H1 (cell line): ENCODE data around the gene SIRT5. TPM values are rescaled to one million over a fixed set of nuclear protein-coding genes. Genes with fewer than 3 reads are reported as not detected.

Source experiments
- CTCF ChIA-PET: fragments of 300-600 bp; sonication (Branson Sonifier 250); formaldehyde crosslinking; loops from one replicate; lab custom pipeline; 2021; ENCODE audit not compliant: partially characterized antibody; lab: Charles Lee
- POLR2A ChIA-PET: fragments of 300-600 bp; sonication (Branson Sonifier 250); formaldehyde crosslinking; loops from one replicate; lab custom pipeline; 2021; ENCODE audit warnings: inconsistent platforms; ENCODE audit not compliant: partially characterized antibody; lab: Charles Lee
- DNase-seq, 2 experiments: peaks; one replicate each; pipeline versions ENCODE4 v3.0.0 to v3.0.0-alpha.2; 2010 to 2022; ENCODE audit warnings: low spot score in 2 of 2, low read depth in 1 of 2, mixed read lengths in 1 of 2
- FAIRE-seq: peaks from 2 replicates; lab custom pipeline; 2011; peaks lifted over from hg19 to GRCh38; lab: Jason Lieb, UNC
- H2AFZ ChIP-seq: 2 replicates; pipeline ENCODE4 v1.8.1; 2012; ENCODE audit warnings: low read length, inconsistent platforms
- H2AK5ac ChIP-seq: 2 replicates; pipeline ENCODE4 v1.6.1; 2013; ENCODE audit warnings: low read depth, low read length
- H2BK120ac ChIP-seq: replicated peaks from 2 replicates; pipeline ENCODE3; 2013; ENCODE audit warnings: low read depth, low read length, inconsistent platforms
- H2BK12ac ChIP-seq: 2 replicates; pipeline ENCODE4 v1.6.1; 2013; ENCODE audit warnings: low read depth, low read length
- H2BK15ac ChIP-seq: 2 replicates; pipeline ENCODE4 v1.6.1; 2013; ENCODE audit warnings: low read length
- H2BK20ac ChIP-seq: 2 replicates; pipeline ENCODE4 v1.6.1; 2013; ENCODE audit warnings: low read length
- H2BK5ac ChIP-seq: 2 replicates; pipeline ENCODE4 v1.6.1; 2013; ENCODE audit warnings: low read depth, low read length
- H3K14ac ChIP-seq: 2 replicates; pipeline ENCODE4 v1.6.1; 2013; ENCODE audit warnings: inconsistent platforms; ENCODE audit not compliant: insufficient read length
- H3K18ac ChIP-seq: 2 replicates; pipeline ENCODE4 v1.6.1; 2013; ENCODE audit warnings: low read length; ENCODE audit errors: extremely low read depth
- H3K23ac ChIP-seq: 2 replicates; pipeline ENCODE4 v1.6.1; 2013; ENCODE audit warnings: inconsistent platforms; ENCODE audit not compliant: insufficient read length
- H3K23me2 ChIP-seq: 2 replicates; pipeline ENCODE4 v1.6.1; 2013; ENCODE audit warnings: low read depth, low read length
- H3K27ac ChIP-seq: 2 replicates; pipeline ENCODE4 v1.6.1; 2011; ENCODE audit warnings: low read depth, low read length, inconsistent platforms
- H3K27me3 ChIP-seq, 4 experiments: replicated peaks in 1 of 4; 1 replicate in 1 of 4; 2 replicates in 3 of 4; pipeline versions ENCODE4 v1.6.1 to v1.8.1; 2011 to 2013; ENCODE audit warnings: low read length in 3 of 4, mild to moderate bottlenecking in 3 of 4, inconsistent platforms in 2 of 4, mixed read lengths in 2 of 4, moderate library complexity in 1 of 4; ENCODE audit not compliant: control insufficient read depth in 3 of 4, insufficient read depth in 3 of 4; ENCODE audit errors: extremely low read depth in 1 of 4
- H3K36me3 ChIP-seq, 4 experiments: 2 replicates each; pipeline versions ENCODE4 v1.6.1 to v1.8.1; 2011 to 2013; ENCODE audit warnings: mild to moderate bottlenecking in 4 of 4, low read length in 3 of 4, moderate library complexity in 2 of 4, control low read depth in 1 of 4, inconsistent platforms in 1 of 4; ENCODE audit not compliant: insufficient read depth in 4 of 4, control insufficient read depth in 2 of 4
- H3K4ac ChIP-seq: replicated peaks from 2 replicates; pipeline ENCODE3; 2013; ENCODE audit warnings: low read length, low read depth, mixed read lengths, inconsistent platforms; ENCODE audit not compliant: insufficient read length
- H3K4me1 ChIP-seq, 4 experiments: replicated peaks in 1 of 4; 1 replicate in 1 of 4; 2 replicates in 3 of 4; pipeline versions ENCODE4 v1.6.1 to v1.8.1; 2011 to 2013; ENCODE audit warnings: low read length in 3 of 4, inconsistent platforms in 2 of 4, mixed read lengths in 1 of 4; ENCODE audit not compliant: insufficient read depth in 4 of 4, control insufficient read depth in 3 of 4
- H3K4me2 ChIP-seq, 2 experiments: 2 replicates each; pipeline versions ENCODE4 v1.6.1 to v1.8.1; 2011 to 2013; ENCODE audit warnings: low read depth in 2 of 2, low read length in 2 of 2, control low read depth in 1 of 2, inconsistent platforms in 1 of 2, mild to moderate bottlenecking in 1 of 2; ENCODE audit not compliant: insufficient read depth in 1 of 2
- H3K4me3 ChIP-seq, 4 experiments: fragments of 200-600, 300-600 bp in 1 of 4; sonication (generic), shearing (Covaris generic), sonication (Bioruptor Twin) in 1 of 4; 2 replicates each; pipeline versions ENCODE4 v1.5.1 to v1.8.1; 2011 to 2016; ENCODE audit warnings: low read length in 4 of 4, low read depth in 3 of 4, control low read depth in 2 of 4, inconsistent platforms in 2 of 4, mild to moderate bottlenecking in 2 of 4, mixed read lengths in 1 of 4, moderate library complexity in 1 of 4; ENCODE audit not compliant: insufficient read depth in 2 of 4; ENCODE audit errors: extremely low read depth in 1 of 4
- H3K56ac ChIP-seq: replicated peaks from 2 replicates; pipeline ENCODE3; 2013; ENCODE audit warnings: low read depth, mild to moderate bottlenecking, mixed read lengths, low read length, inconsistent platforms; ENCODE audit not compliant: insufficient read length
- H3K79me1 ChIP-seq: 2 replicates; pipeline ENCODE4 v1.6.1; 2013; ENCODE audit warnings: low read depth, low read length, control low read depth
- H3K79me2 ChIP-seq, 2 experiments: 2 replicates each; pipeline versions ENCODE4 v1.6.1 to v1.8.1; 2012 to 2013; ENCODE audit warnings: low read length in 2 of 2, mild to moderate bottlenecking in 2 of 2, inconsistent platforms in 1 of 2; ENCODE audit not compliant: insufficient read depth in 2 of 2, control insufficient read depth in 1 of 2
- H3K9ac ChIP-seq, 4 experiments: replicated peaks in 1 of 4; 1 replicate in 1 of 4; 2 replicates in 3 of 4; pipeline versions ENCODE4 v1.6.1 to v1.8.1; 2011 to 2013; ENCODE audit warnings: low read depth in 3 of 4, low read length in 3 of 4, control low read depth in 2 of 4, mild to moderate bottlenecking in 2 of 4, moderate library complexity in 2 of 4, inconsistent platforms in 1 of 4; ENCODE audit errors: extremely low read depth in 1 of 4
- H3K9me3 ChIP-seq, 2 experiments: 2 replicates each; pipeline versions ENCODE4 v1.6.1 to v1.8.1; 2012 to 2013; ENCODE audit warnings: mild to moderate bottlenecking in 2 of 2, moderate library complexity in 2 of 2, control low read depth in 1 of 2, inconsistent platforms in 1 of 2, low read depth in 1 of 2, low read length in 1 of 2, mixed read lengths in 1 of 2; ENCODE audit not compliant: insufficient read depth in 2 of 2
- H4K20me1 ChIP-seq, 2 experiments: replicated peaks in 1 of 2; 2 replicates each; pipeline versions ENCODE3 to v1.8.1; 2011 to 2013; ENCODE audit warnings: inconsistent platforms in 2 of 2, low read length in 2 of 2, mild to moderate bottlenecking in 1 of 2; ENCODE audit not compliant: insufficient read depth in 2 of 2, control insufficient read depth in 1 of 2
- H4K5ac ChIP-seq: 2 replicates; pipeline ENCODE4 v1.6.1; 2013; ENCODE audit warnings: low read length, low read depth, mixed read lengths, inconsistent platforms; ENCODE audit not compliant: insufficient read length
- H4K8ac ChIP-seq: 2 replicates; pipeline ENCODE4 v1.8.0; 2013; ENCODE audit warnings: mild to moderate bottlenecking, moderate library complexity, low read length, inconsistent platforms; ENCODE audit not compliant: insufficient read depth; ENCODE audit errors: extremely low read depth
- H4K91ac ChIP-seq: replicated peaks from 2 replicates; pipeline ENCODE3; 2013; ENCODE audit warnings: low read length, mixed read lengths, inconsistent platforms; ENCODE audit not compliant: insufficient read length
- BCL11A ChIP-seq, 2 experiments: IDR thresholded peaks; one replicate each; pipeline ENCODE4 v1.6.1; 2011; ENCODE audit warnings: low read depth in 2 of 2, low read length in 2 of 2, mild to moderate bottlenecking in 2 of 2
- CBX5 ChIP-seq: fragments of 300-800, 300-1000 bp; sonication (generic); IDR thresholded peaks from 2 replicates; pipeline ENCODE4 v1.7.1; 2016; ENCODE audit warnings: antibody characterized with exemption, low read length, low read depth
- CHD1 ChIP-seq: IDR thresholded peaks from 2 replicates; pipeline ENCODE4 v1.6.1; 2012; ENCODE audit warnings: low read depth, low read length, improper control_type of control experiment
- E2F6 ChIP-seq: IDR thresholded peaks from 2 replicates; pipeline ENCODE4 v1.6.1; 2012; ENCODE audit warnings: inconsistent platforms
- EP300 ChIP-seq, 2 experiments: IDR thresholded peaks; 1 replicate in 1 of 2; 2 replicates in 1 of 2; pipeline ENCODE4 v1.6.1; 2011 to 2012; ENCODE audit warnings: low read depth in 2 of 2, low read length in 2 of 2, mild to moderate bottlenecking in 2 of 2, borderline replicate concordance in 1 of 2, inconsistent platforms in 1 of 2, moderate library complexity in 1 of 2
- FOSL1 ChIP-seq: IDR thresholded peaks from 2 replicates; pipeline ENCODE4 v1.6.1; 2011; ENCODE audit warnings: mild to moderate bottlenecking, low read depth, low read length, moderate library complexity; ENCODE audit not compliant: insufficient read depth
- NANOG ChIP-seq: IDR thresholded peaks from 2 replicates; pipeline ENCODE4 v1.6.1; 2011; ENCODE audit warnings: low read length, low read depth, mild to moderate bottlenecking, inconsistent platforms; ENCODE audit not compliant: insufficient read depth, poor library complexity, severe bottlenecking
- RAD21 ChIP-seq, 2 experiments: IDR thresholded peaks in 1 of 2; conservative IDR thresholded peaks in 1 of 2; 2 replicates each; pipeline ENCODE4 v1.6.1; 2011; ENCODE audit warnings: low read depth in 2 of 2, low read length in 2 of 2, improper control_type of control experiment in 1 of 2, inconsistent platforms in 1 of 2, mild to moderate bottlenecking in 1 of 2, moderate library complexity in 1 of 2
- RNF2 ChIP-seq: fragments of 200-900, 300-1000 bp; sonication (generic); IDR thresholded peaks from 2 replicates; pipeline ENCODE4 v1.7.1; 2016; ENCODE audit warnings: borderline replicate concordance, low read depth, mild to moderate bottlenecking, antibody characterized with exemption, low read length; ENCODE audit not compliant: poor library complexity, severe bottlenecking; ENCODE audit errors: missing control alignments
- SAP30 ChIP-seq: fragments of 300-600 bp; sonication (generic); IDR thresholded peaks from 2 replicates; pipeline ENCODE4 v1.7.1; 2012; ENCODE audit warnings: low read length, moderate library complexity, mild to moderate bottlenecking, inconsistent platforms; ENCODE audit not compliant: insufficient read depth, insufficient replicate concordance
- TAF1 ChIP-seq: IDR thresholded peaks from 2 replicates; pipeline ENCODE4 v1.6.1; 2011; ENCODE audit warnings: mild to moderate bottlenecking, low read depth, low read length
- TBP ChIP-seq: IDR thresholded peaks from 2 replicates; pipeline ENCODE4 v1.6.1; 2011; ENCODE audit warnings: low read depth, low read length, improper control_type of control experiment
- WGBS, 2 experiments: shearing (Covaris generic) in 1 of 2; methylation state at CpG; one replicate each; pipeline versions ENCODE4 v1.1.6 to v1.1.7; 2013 to 2015; ENCODE audit warnings: low lambda C conversion rate in 2 of 2, mixed read lengths in 2 of 2, inconsistent platforms in 1 of 2, low coverage in 1 of 2, missing lambda C conversion rate in 1 of 2; ENCODE audit not compliant: insufficient replicate concordance in 2 of 2, insufficient coverage in 1 of 2, insufficient read length in 1 of 2; ENCODE audit errors: extremely low coverage in 1 of 2, missing lambda C conversion rate in 1 of 2; 5-methylcytosine and 5-hydroxymethylcytosine counted together
- polyA plus RNA-seq, 7 experiments: library from polyadenylated mRNA; depleted of rRNA in 3 of 7; stranded (reverse) in 5 of 7; unstranded in 2 of 7; fragments of >200 nt in 5 of 7; fragments of 200-250 nt in 2 of 7; gene quantifications; 1 replicate in 5 of 7; 2 replicates in 1 of 7; 4 replicates in 1 of 7; pipeline versions ENCODE4 v1.2.1 to v1.2.3, GENCODE V29; 2011 to 2013; ENCODE audit warnings: missing spikeins in 2 of 7, mixed read lengths in 2 of 7
- total RNA-seq: library from RNA; stranded (reverse); fragmentation: NEBNext Ultra II Directional; extraction: Animal tissue kit (Norgen Biotek cat#: 25700); gene quantifications from 2 replicates; pipeline ENCODE4 v1.2.1, GENCODE V29; 2021

SIRT5 gene
- total and polyA plus RNA-seq, 2 of the 8 experiments (the other 6 are each of a cell fraction or from before 2014, with no cell fraction given) = 7.4 to 14.7 TPM

- FAIRE-seq (no peak), DNase-seq (no peak)
- H3K79me1 ChIP-seq = peaks cover 2% of the 10 kb centered on the region; the same call in 1 of the 2 replicates
- no peak overlapping the region for H3K18ac ChIP-seq
- H3K4ac ChIP-seq = no peak overlapping the region
- H2BK120ac ChIP-seq = no peak overlapping the region
- no peak overlapping the region for H3K27ac ChIP-seq
- no peak overlapping the region for H3K56ac ChIP-seq
- H3K36me3 ChIP-seq = no peaks in the 10 kb centered on the region; a peak in 2 of 8 replicates
- H2AFZ ChIP-seq = no peak overlapping the region
- H4K5ac ChIP-seq = no peak overlapping the region
- H3K4me1 ChIP-seq = no peaks in the 10 kb centered on the region
- no peaks in the 10 kb centered on the region for H3K27me3 ChIP-seq
- H3K4me3 ChIP-seq = no peak overlapping the region
- H3K14ac ChIP-seq = no peak overlapping the region
- H4K91ac ChIP-seq = no peak overlapping the region
- no peak overlapping the region for H3K4me2 ChIP-seq
- no peak overlapping the region for H2AK5ac ChIP-seq
- ChIA-PET POLR2A (no interaction called here), CTCF (no interaction called here)
- no peak overlapping the region; the same call in 1 of the 2 replicates for H2BK5ac ChIP-seq
- H4K20me1 ChIP-seq = no peaks in the 10 kb centered on the region
- no peak overlapping the region for H2BK12ac ChIP-seq
- no peak overlapping the region for H4K8ac ChIP-seq
- H2BK15ac ChIP-seq = no peak overlapping the region
- no peaks in the 10 kb centered on the region for H3K79me2 ChIP-seq
- H3K23me2 ChIP-seq = no peaks in the 10 kb centered on the region
- no peaks in the 10 kb centered on the region for H3K9me3 ChIP-seq
- no peak overlapping the region for H3K9ac ChIP-seq
- no peak overlapping the region for H3K23ac ChIP-seq
- 87% methylated on average over 4 of the region's 4 CpGs; no CpG with 5 or more reads in 1 of the 2 experiments for WGBS, 2 experiments
- H2BK20ac ChIP-seq = no peak overlapping the region
- TF ChIP-seq BCL11A (IDR thresholded peaks at IDR 0.05; ENCODE audit: low read depth in 2 of 2, low read length in 2 of 2) (no peak), TBP (no peak), CBX5 (no peak), RAD21 (IDR thresholded peaks at IDR 0.05 in 1 of 2, conservative IDR thresholded peaks at IDR 0.05 in 1 of 2; ENCODE audit: low read depth in 2 of 2, low read length in 2 of 2) (no peak), FOSL1 (no peak), CHD1 (no peak), NANOG (no peak), SAP30 (no peak), E2F6 (no peak), RNF2 (no peak), TAF1 (no peak), EP300 (IDR thresholded peaks at IDR 0.05; ENCODE audit: borderline replicate concordance in 1 of 2, low read depth in 2 of 2, low read length in 2 of 2) (no peak)
These were observed 75.0 kb downstream of the SIRT5 start for GRCh38 chr6:13649393-13649792.
